ENCODE data around the gene BRIP1.

GRCh38 chr17:61803216-61803615 lies 60.1 kb downstream of the BRIP1 start:
- no peak for TF ChIP-seq RFX5 (IDR thresholded peaks at IDR 0.05; ENCODE audit: low read depth, low read length)
- no peak for TF ChIP-seq ESRRB (CRISPR knock-in tag; IDR thresholded peaks at IDR 0.05; ENCODE audit: borderline replicate concordance)
- TF ChIP-seq TCF3 (CRISPR knock-in tag; IDR thresholded peaks at IDR 0.05), result no peak
- TF ChIP-seq NFRKB (IDR thresholded peaks at IDR 0.05; ENCODE audit: low read depth), result no peak
- TF ChIP-seq NRF1 (conservative IDR thresholded peaks at IDR 0.05 in 1 of 2, IDR thresholded peaks at IDR 0.05 in 1 of 2), result no peak
- no peak for TF ChIP-seq POLR2AphosphoS5 (IDR thresholded peaks at IDR 0.05; ENCODE audit: control insufficient read depth, insufficient read depth, low read depth, low read length)
- no peak for TF ChIP-seq NFYB (IDR thresholded peaks at IDR 0.05; ENCODE audit: extremely low read depth, insufficient read length)
- no peak for TF ChIP-seq FOXM1 (IDR thresholded peaks at IDR 0.05; ENCODE audit: low read depth)
- no peak for TF ChIP-seq FOXM1 (CRISPR knock-in tag; IDR thresholded peaks at IDR 0.05; ENCODE audit: low read depth)
- TF ChIP-seq DACH1 (IDR thresholded peaks at IDR 0.05; ENCODE audit: partially characterized antibody), result no peak
- TF ChIP-seq EP300 (IDR thresholded peaks at IDR 0.05; ENCODE audit: low read length), result no peak
- TF ChIP-seq CTCF (IDR thresholded peaks at IDR 0.05 in 2 of 3, conservative IDR thresholded peaks at IDR 0.05 in 1 of 3; ENCODE audit: insufficient read depth in 2 of 3, low read depth in 1 of 3, low read length in 3 of 3), result no peak
- no peak for TF ChIP-seq ELF1 (tag; IDR thresholded peaks at IDR 0.05)
- TF ChIP-seq RHOXF2B (CRISPR knock-in tag; conservative IDR thresholded peaks at IDR 0.05), result no peak
